Stimulated activated naive CD4-positive, alpha-beta T cell (primary cell): Measurements from ENCODE around the gene ACTG1.

Experiments used
- DNase-seq, 6 experiments: peaks; one replicate each; lab custom pipeline; 2025; lab: John Stamatoyannopoulos, UW

ACTG1 gene

GRCh38 chr17:81481815-81482505, 30.6 kb downstream of the ACTG1 start:
- no peak for DNase-seq

- DNase-seq: peak; percentile 34 to 68 (median 58)
Measured at GRCh38 chr17:81481073-81481799, 31.4 kb downstream of the ACTG1 start.

DNA sequence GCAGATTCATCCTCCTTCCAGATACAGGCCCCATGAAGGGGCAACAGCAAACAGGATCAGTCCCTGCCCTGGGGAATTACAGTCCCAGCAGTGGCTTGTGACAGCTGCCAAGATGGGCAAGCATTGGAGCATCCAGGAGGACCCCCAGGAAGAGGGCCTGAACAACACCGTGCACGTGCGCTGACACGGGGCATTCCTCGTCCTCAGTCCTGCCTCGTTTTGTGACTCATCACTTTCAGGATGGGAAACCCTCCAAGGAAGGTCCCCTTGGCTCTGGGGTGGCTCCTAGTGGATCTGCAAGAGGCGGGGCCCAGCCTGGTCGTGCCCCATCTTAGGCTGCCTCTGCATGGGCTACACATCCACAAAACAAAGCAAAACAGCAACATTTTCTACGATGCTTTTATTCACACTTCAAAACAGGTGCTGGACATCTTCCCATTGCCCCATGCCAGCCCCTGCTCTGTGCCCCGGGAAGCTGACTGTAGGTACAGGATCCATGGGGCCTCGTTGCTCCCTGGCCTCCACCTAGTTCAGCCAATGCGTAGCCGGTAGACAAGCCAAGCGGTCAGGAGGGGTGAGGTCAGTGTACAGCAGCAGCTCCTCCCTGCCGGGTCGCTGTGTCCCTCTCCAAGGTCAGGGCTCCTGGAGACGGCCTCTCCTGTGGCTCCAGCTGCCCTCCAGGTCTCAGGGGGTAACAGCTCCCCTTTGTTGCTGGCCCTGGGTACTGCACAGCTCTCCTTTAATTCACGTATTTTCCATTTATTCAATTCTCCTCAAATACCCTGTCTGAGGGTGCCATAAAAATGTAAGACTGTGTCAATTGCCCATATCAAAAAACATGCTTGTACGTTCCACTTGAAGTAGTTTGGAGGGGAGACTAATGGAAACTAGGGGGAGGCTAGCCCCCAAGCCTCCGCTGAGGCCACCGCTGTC, 32.2 kb downstream of the ACTG1 start:
- DNase-seq: no peak

- no peak for DNase-seq
Measured at GRCh38 chr17:81479175-81480071, 33.2 kb downstream of the ACTG1 start.

DNA sequence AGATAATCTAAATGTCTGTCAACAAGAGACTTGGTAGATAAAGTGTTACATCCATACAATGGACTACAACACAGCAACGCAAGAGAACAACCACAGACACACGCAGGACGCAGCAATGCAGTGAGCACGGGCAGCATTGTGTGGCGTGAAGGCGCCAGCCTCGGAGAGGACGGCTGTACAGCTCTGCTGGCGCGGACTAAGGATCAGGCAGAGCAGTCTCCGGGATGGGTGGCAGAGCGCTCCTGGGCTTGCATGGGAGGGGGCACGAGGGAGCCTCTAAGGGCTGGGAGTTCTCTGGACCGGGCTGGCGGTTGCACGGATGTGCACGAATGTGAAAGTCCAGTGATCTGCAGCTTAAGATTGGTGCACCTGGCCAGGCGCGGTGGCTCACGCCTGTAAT, 34.5 kb downstream of the ACTG1 start:
- no peak for DNase-seq

- DNase-seq: no peak
Measured at GRCh38 chr17:81477173-81477572, 35.4 kb downstream of the ACTG1 start.

- no peak for DNase-seq
Measured at GRCh38 chr17:81476635-81477034, 36.0 kb downstream of the ACTG1 start.

- no peak for DNase-seq
Measured at GRCh38 chr17:81476097-81476496, 36.5 kb downstream of the ACTG1 start.

GRCh38 chr17:81474958-81475357, 37.6 kb downstream of the ACTG1 start:
- DNase-seq: no peak

GRCh38 chr17:81473019-81473418, 39.6 kb downstream of the ACTG1 start:
- DNase-seq: no peak

DNA sequence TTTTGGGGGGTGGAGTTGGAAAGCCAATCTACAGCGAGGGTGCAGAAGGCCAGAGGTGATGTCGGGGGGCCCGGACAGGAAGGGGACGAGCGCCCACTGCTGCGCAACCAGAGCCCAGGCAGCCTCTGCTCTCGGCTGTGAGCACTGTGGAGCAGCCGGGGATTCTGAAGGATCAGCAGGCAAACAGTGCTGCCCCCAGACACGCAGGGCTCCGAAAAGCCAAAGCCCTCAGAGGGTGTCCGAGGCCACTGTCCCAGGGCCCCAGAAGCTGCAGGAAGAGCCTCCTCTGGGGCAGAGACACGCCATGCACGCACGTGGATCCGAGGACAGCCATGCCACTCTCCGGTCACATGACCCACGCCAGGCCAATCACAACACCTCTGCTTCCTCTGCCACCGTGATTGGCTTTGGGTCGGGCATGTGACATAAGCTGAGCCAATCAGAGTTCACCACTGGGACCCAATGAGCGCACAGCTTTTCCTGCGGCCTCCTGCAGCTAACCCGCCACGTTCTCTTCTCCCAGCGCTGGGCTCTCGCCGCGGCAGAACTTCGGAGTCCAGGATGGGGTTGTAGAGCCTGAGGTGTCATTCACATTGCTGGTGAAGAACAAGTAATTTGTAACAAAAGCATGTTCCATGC, 40.7 kb downstream of the ACTG1 start:
- peak in 2 of 6 experiments; percentile 8 to 14 for DNase-seq

GRCh38 chr17:81470944-81471817, 41.4 kb downstream of the ACTG1 start:
- DNase-seq: no peak

DNA sequence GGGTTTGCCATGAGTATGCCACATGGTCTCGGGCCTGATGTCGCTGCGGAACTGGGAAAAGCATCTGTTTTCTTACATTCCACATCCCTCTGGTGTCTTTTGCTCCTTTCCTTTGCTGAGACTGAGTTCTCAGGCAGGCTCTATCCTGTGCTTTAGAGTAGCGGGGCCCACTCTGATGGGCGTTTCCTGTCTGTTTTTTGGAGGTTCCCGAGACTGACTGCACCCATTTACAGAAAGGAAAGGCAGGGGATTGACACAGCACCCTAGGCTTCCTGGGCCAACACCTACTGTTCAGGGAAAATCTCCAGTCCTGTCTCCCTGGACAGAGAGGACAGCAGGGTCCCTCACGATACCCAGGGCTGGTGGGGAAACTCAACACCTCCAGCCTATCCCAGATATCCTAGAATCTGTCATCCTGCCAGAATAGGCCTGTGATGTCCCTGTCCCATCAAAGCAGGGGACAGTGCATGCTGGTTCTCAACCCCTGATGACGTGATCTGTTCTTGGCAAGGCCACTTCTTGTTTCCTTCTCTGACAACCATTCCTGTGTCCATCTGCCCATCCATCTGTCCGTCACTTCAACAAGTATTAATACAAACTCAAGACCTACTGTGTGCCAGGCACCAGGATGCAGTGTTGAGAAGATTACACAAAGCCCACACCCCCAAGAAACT, 42.2 kb downstream of the ACTG1 start:
- DNase-seq: no peak

GRCh38 chr17:81469266-81469665, 43.3 kb downstream of the ACTG1 start:
- no peak for DNase-seq

GRCh38 chr17:81468770-81469121, 43.9 kb downstream of the ACTG1 start:
- no peak for DNase-seq

DNA sequence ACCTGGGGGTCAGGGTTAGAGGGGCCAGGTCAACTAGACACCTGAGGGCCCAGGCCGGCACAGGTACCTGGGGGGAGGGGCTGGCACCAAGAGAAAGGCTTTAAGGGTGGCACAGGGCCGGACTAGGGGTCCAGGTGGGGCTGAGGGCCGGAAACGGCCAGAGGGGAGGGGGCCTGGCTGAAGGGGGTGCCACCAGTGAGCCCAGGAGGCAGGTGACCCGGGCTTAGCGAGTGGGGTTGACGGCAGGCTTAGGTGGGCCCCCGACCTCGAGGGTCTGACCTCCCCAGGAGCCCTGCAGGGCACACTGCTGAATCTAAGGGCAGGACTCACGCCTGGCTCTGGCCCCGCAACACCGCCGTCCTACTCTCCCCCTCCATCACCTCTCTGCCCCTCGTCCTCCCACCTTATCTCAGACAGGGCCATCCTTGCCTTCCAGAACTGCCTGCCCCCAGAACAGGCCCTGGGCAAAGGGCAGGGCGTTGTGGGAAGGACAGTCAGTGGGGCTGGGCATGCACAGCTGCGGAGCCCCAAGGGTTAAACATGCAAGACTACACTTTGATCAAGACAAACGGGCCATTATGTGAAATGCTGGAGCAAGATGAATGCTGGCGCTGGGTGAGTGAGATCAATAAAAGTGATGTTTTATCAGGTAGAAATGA, 44.4 kb downstream of the ACTG1 start:
- DNase-seq: no peak

GRCh38 chr17:81466564-81467472, 45.8 kb downstream of the ACTG1 start:
- DNase-seq: no peak

- no peak for DNase-seq
Measured at GRCh38 chr17:81465910-81466309, 46.7 kb downstream of the ACTG1 start.
